H1 (cell line): Measurements from ENCODE around the gene B3GALT5. TPM values are rescaled to one million over a fixed set of nuclear protein-coding genes. Genes with fewer than 3 reads are reported as not detected.

Source experiments
- CTCF ChIA-PET: fragments of 300-600 bp; sonication (Branson Sonifier 250); formaldehyde crosslinking; loops from one replicate; lab custom pipeline; 2021; ENCODE audit not compliant: partially characterized antibody; lab: Charles Lee
- POLR2A ChIA-PET: fragments of 300-600 bp; sonication (Branson Sonifier 250); formaldehyde crosslinking; loops from one replicate; lab custom pipeline; 2021; ENCODE audit warnings: inconsistent platforms; ENCODE audit not compliant: partially characterized antibody; lab: Charles Lee
- DNase-seq, 2 experiments: peaks; one replicate each; pipeline versions ENCODE4 v3.0.0 to v3.0.0-alpha.2; 2010 to 2022; ENCODE audit warnings: low spot score in 2 of 2, low read depth in 1 of 2, mixed read lengths in 1 of 2
- FAIRE-seq: peaks from 2 replicates; lab custom pipeline; 2011; peaks lifted over from hg19 to GRCh38; lab: Jason Lieb, UNC
- H2AFZ ChIP-seq: 2 replicates; pipeline ENCODE4 v1.8.1; 2012; ENCODE audit warnings: low read length, inconsistent platforms
- H2AK5ac ChIP-seq: 2 replicates; pipeline ENCODE4 v1.6.1; 2013; ENCODE audit warnings: low read depth, low read length
- H2BK120ac ChIP-seq: replicated peaks from 2 replicates; pipeline ENCODE3; 2013; ENCODE audit warnings: low read depth, low read length, inconsistent platforms
- H2BK12ac ChIP-seq: 2 replicates; pipeline ENCODE4 v1.6.1; 2013; ENCODE audit warnings: low read depth, low read length
- H2BK15ac ChIP-seq: 2 replicates; pipeline ENCODE4 v1.6.1; 2013; ENCODE audit warnings: low read length
- H2BK20ac ChIP-seq: 2 replicates; pipeline ENCODE4 v1.6.1; 2013; ENCODE audit warnings: low read length
- H2BK5ac ChIP-seq: 2 replicates; pipeline ENCODE4 v1.6.1; 2013; ENCODE audit warnings: low read depth, low read length
- H3K14ac ChIP-seq: 2 replicates; pipeline ENCODE4 v1.6.1; 2013; ENCODE audit warnings: inconsistent platforms; ENCODE audit not compliant: insufficient read length
- H3K18ac ChIP-seq: 2 replicates; pipeline ENCODE4 v1.6.1; 2013; ENCODE audit warnings: low read length; ENCODE audit errors: extremely low read depth
- H3K23ac ChIP-seq: 2 replicates; pipeline ENCODE4 v1.6.1; 2013; ENCODE audit warnings: inconsistent platforms; ENCODE audit not compliant: insufficient read length
- H3K23me2 ChIP-seq: 2 replicates; pipeline ENCODE4 v1.6.1; 2013; ENCODE audit warnings: low read depth, low read length
- H3K27ac ChIP-seq: 2 replicates; pipeline ENCODE4 v1.6.1; 2011; ENCODE audit warnings: low read depth, low read length, inconsistent platforms
- H3K27me3 ChIP-seq, 4 experiments: replicated peaks in 1 of 4; 1 replicate in 1 of 4; 2 replicates in 3 of 4; pipeline versions ENCODE4 v1.6.1 to v1.8.1; 2011 to 2013; ENCODE audit warnings: low read length in 3 of 4, mild to moderate bottlenecking in 3 of 4, inconsistent platforms in 2 of 4, mixed read lengths in 2 of 4, moderate library complexity in 1 of 4; ENCODE audit not compliant: control insufficient read depth in 3 of 4, insufficient read depth in 3 of 4; ENCODE audit errors: extremely low read depth in 1 of 4
- H3K36me3 ChIP-seq, 4 experiments: 2 replicates each; pipeline versions ENCODE4 v1.6.1 to v1.8.1; 2011 to 2013; ENCODE audit warnings: mild to moderate bottlenecking in 4 of 4, low read length in 3 of 4, moderate library complexity in 2 of 4, control low read depth in 1 of 4, inconsistent platforms in 1 of 4; ENCODE audit not compliant: insufficient read depth in 4 of 4, control insufficient read depth in 2 of 4
- H3K4ac ChIP-seq: replicated peaks from 2 replicates; pipeline ENCODE3; 2013; ENCODE audit warnings: low read length, low read depth, mixed read lengths, inconsistent platforms; ENCODE audit not compliant: insufficient read length
- H3K4me1 ChIP-seq, 4 experiments: replicated peaks in 1 of 4; 1 replicate in 1 of 4; 2 replicates in 3 of 4; pipeline versions ENCODE4 v1.6.1 to v1.8.1; 2011 to 2013; ENCODE audit warnings: low read length in 3 of 4, inconsistent platforms in 2 of 4, mixed read lengths in 1 of 4; ENCODE audit not compliant: insufficient read depth in 4 of 4, control insufficient read depth in 3 of 4
- H3K4me2 ChIP-seq, 2 experiments: 2 replicates each; pipeline versions ENCODE4 v1.6.1 to v1.8.1; 2011 to 2013; ENCODE audit warnings: low read depth in 2 of 2, low read length in 2 of 2, control low read depth in 1 of 2, inconsistent platforms in 1 of 2, mild to moderate bottlenecking in 1 of 2; ENCODE audit not compliant: insufficient read depth in 1 of 2
- H3K4me3 ChIP-seq, 4 experiments: fragments of 200-600, 300-600 bp in 1 of 4; sonication (generic), shearing (Covaris generic), sonication (Bioruptor Twin) in 1 of 4; 2 replicates each; pipeline versions ENCODE4 v1.5.1 to v1.8.1; 2011 to 2016; ENCODE audit warnings: low read length in 4 of 4, low read depth in 3 of 4, control low read depth in 2 of 4, inconsistent platforms in 2 of 4, mild to moderate bottlenecking in 2 of 4, mixed read lengths in 1 of 4, moderate library complexity in 1 of 4; ENCODE audit not compliant: insufficient read depth in 2 of 4; ENCODE audit errors: extremely low read depth in 1 of 4
- H3K56ac ChIP-seq: replicated peaks from 2 replicates; pipeline ENCODE3; 2013; ENCODE audit warnings: low read depth, mild to moderate bottlenecking, mixed read lengths, low read length, inconsistent platforms; ENCODE audit not compliant: insufficient read length
- H3K79me1 ChIP-seq: 2 replicates; pipeline ENCODE4 v1.6.1; 2013; ENCODE audit warnings: low read depth, low read length, control low read depth
- H3K79me2 ChIP-seq, 2 experiments: 2 replicates each; pipeline versions ENCODE4 v1.6.1 to v1.8.1; 2012 to 2013; ENCODE audit warnings: low read length in 2 of 2, mild to moderate bottlenecking in 2 of 2, inconsistent platforms in 1 of 2; ENCODE audit not compliant: insufficient read depth in 2 of 2, control insufficient read depth in 1 of 2
- H3K9ac ChIP-seq, 4 experiments: replicated peaks in 1 of 4; 1 replicate in 1 of 4; 2 replicates in 3 of 4; pipeline versions ENCODE4 v1.6.1 to v1.8.1; 2011 to 2013; ENCODE audit warnings: low read depth in 3 of 4, low read length in 3 of 4, control low read depth in 2 of 4, mild to moderate bottlenecking in 2 of 4, moderate library complexity in 2 of 4, inconsistent platforms in 1 of 4; ENCODE audit errors: extremely low read depth in 1 of 4
- H3K9me3 ChIP-seq, 2 experiments: 2 replicates each; pipeline versions ENCODE4 v1.6.1 to v1.8.1; 2012 to 2013; ENCODE audit warnings: mild to moderate bottlenecking in 2 of 2, moderate library complexity in 2 of 2, control low read depth in 1 of 2, inconsistent platforms in 1 of 2, low read depth in 1 of 2, low read length in 1 of 2, mixed read lengths in 1 of 2; ENCODE audit not compliant: insufficient read depth in 2 of 2
- H4K20me1 ChIP-seq, 2 experiments: replicated peaks in 1 of 2; 2 replicates each; pipeline versions ENCODE3 to v1.8.1; 2011 to 2013; ENCODE audit warnings: inconsistent platforms in 2 of 2, low read length in 2 of 2, mild to moderate bottlenecking in 1 of 2; ENCODE audit not compliant: insufficient read depth in 2 of 2, control insufficient read depth in 1 of 2
- H4K5ac ChIP-seq: 2 replicates; pipeline ENCODE4 v1.6.1; 2013; ENCODE audit warnings: low read length, low read depth, mixed read lengths, inconsistent platforms; ENCODE audit not compliant: insufficient read length
- H4K8ac ChIP-seq: 2 replicates; pipeline ENCODE4 v1.8.0; 2013; ENCODE audit warnings: mild to moderate bottlenecking, moderate library complexity, low read length, inconsistent platforms; ENCODE audit not compliant: insufficient read depth; ENCODE audit errors: extremely low read depth
- H4K91ac ChIP-seq: replicated peaks from 2 replicates; pipeline ENCODE3; 2013; ENCODE audit warnings: low read length, mixed read lengths, inconsistent platforms; ENCODE audit not compliant: insufficient read length
- CBX5 ChIP-seq: fragments of 300-800, 300-1000 bp; sonication (generic); IDR thresholded peaks from 2 replicates; pipeline ENCODE4 v1.7.1; 2016; ENCODE audit warnings: antibody characterized with exemption, low read length, low read depth
- EP300 ChIP-seq, 2 experiments: IDR thresholded peaks; 1 replicate in 1 of 2; 2 replicates in 1 of 2; pipeline ENCODE4 v1.6.1; 2011 to 2012; ENCODE audit warnings: low read depth in 2 of 2, low read length in 2 of 2, mild to moderate bottlenecking in 2 of 2, borderline replicate concordance in 1 of 2, inconsistent platforms in 1 of 2, moderate library complexity in 1 of 2
- HDAC6 ChIP-seq: IDR thresholded peaks from one replicate; pipeline ENCODE4 v1.7.1; 2012; ENCODE audit warnings: low read depth, mild to moderate bottlenecking, inconsistent platforms, low read length, moderate library complexity
- NANOG ChIP-seq: IDR thresholded peaks from 2 replicates; pipeline ENCODE4 v1.6.1; 2011; ENCODE audit warnings: low read length, low read depth, mild to moderate bottlenecking, inconsistent platforms; ENCODE audit not compliant: insufficient read depth, poor library complexity, severe bottlenecking
- NRF1 ChIP-seq: IDR thresholded peaks from 2 replicates; pipeline ENCODE4 v1.6.1; 2011; ENCODE audit warnings: mild to moderate bottlenecking, low read depth, low read length, improper control_type of control experiment
- RAD21 ChIP-seq, 2 experiments: IDR thresholded peaks in 1 of 2; conservative IDR thresholded peaks in 1 of 2; 2 replicates each; pipeline ENCODE4 v1.6.1; 2011; ENCODE audit warnings: low read depth in 2 of 2, low read length in 2 of 2, improper control_type of control experiment in 1 of 2, inconsistent platforms in 1 of 2, mild to moderate bottlenecking in 1 of 2, moderate library complexity in 1 of 2
- RBBP5 ChIP-seq: IDR thresholded peaks from 2 replicates; pipeline ENCODE4 v1.7.1; 2012; ENCODE audit warnings: low read depth, mild to moderate bottlenecking, inconsistent platforms, low read length, moderate library complexity, borderline replicate concordance
- SRF ChIP-seq: IDR thresholded peaks from 2 replicates; pipeline ENCODE4 v1.6.1; 2011; ENCODE audit warnings: mild to moderate bottlenecking, low read depth, low read length, moderate library complexity
- USF2 ChIP-seq: IDR thresholded peaks from 2 replicates; pipeline ENCODE4 v1.6.1; 2011; ENCODE audit warnings: low read length, improper control_type of control experiment
- WGBS, 2 experiments: shearing (Covaris generic) in 1 of 2; methylation state at CpG; one replicate each; pipeline versions ENCODE4 v1.1.6 to v1.1.7; 2013 to 2015; ENCODE audit warnings: low lambda C conversion rate in 2 of 2, mixed read lengths in 2 of 2, inconsistent platforms in 1 of 2, low coverage in 1 of 2, missing lambda C conversion rate in 1 of 2; ENCODE audit not compliant: insufficient replicate concordance in 2 of 2, insufficient coverage in 1 of 2, insufficient read length in 1 of 2; ENCODE audit errors: extremely low coverage in 1 of 2, missing lambda C conversion rate in 1 of 2; 5-methylcytosine and 5-hydroxymethylcytosine counted together
- polyA plus RNA-seq, 7 experiments: library from polyadenylated mRNA; depleted of rRNA in 3 of 7; stranded (reverse) in 5 of 7; unstranded in 2 of 7; fragments of >200 nt in 5 of 7; fragments of 200-250 nt in 2 of 7; gene quantifications; 1 replicate in 5 of 7; 2 replicates in 1 of 7; 4 replicates in 1 of 7; pipeline versions ENCODE4 v1.2.1 to v1.2.3, GENCODE V29; 2011 to 2013; ENCODE audit warnings: missing spikeins in 2 of 7, mixed read lengths in 2 of 7
- total RNA-seq: library from RNA; stranded (reverse); fragmentation: NEBNext Ultra II Directional; extraction: Animal tissue kit (Norgen Biotek cat#: 25700); gene quantifications from 2 replicates; pipeline ENCODE4 v1.2.1, GENCODE V29; 2021

B3GALT5 gene
- total and polyA plus RNA-seq, 2 of the 8 experiments (the other 6 are each of a cell fraction or from before 2014, with no cell fraction given): 11.9 to 25.1 TPM

DNA sequence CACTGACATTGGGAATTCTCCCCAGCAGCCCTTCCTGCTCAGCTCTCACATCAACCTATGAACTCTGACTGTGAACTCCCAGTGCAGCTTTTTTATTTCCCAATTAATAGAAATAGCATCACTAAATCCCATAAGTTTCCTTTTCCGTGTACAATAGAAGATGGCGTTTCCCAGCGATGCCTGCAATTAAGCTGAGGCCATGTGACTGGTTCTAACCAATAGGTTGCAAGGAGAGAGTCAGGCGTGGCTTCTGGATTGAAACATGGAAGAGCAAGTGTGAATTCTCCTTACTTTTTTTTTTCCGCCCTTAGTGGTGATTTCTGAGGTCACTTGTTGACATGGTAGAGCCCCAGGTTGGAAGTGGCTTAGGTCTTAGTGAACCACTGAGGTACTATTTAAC is 73.3 kb downstream of the B3GALT5 start:
- H2AK5ac ChIP-seq: no peak overlapping the region
- H3K4me3 ChIP-seq: no peak overlapping the region
- no peaks in the 10 kb centered on the region for H3K79me1 ChIP-seq
- no peak overlapping the region for H3K23ac ChIP-seq
- no peak overlapping the region for H4K8ac ChIP-seq
- H4K91ac ChIP-seq: no peak overlapping the region
- no peak overlapping the region for H3K4ac ChIP-seq
- H3K23me2 ChIP-seq: no peaks in the 10 kb centered on the region; the same call in 1 of the 2 replicates
- H3K36me3 ChIP-seq: peaks cover 0 to 4% (median 0%) of the 10 kb centered on the region in 4 experiments; a peak in 1 of 8 replicates
- POLR2A ChIA-PET: interaction anchor here (0.9 to 1.2 kb wide), 2 partner anchors 10 to 13 kb away, joined by 3 read pairs; no protein-coding TSS in a partner anchor
- H3K18ac ChIP-seq: no peak overlapping the region
- no peak overlapping the region for H2BK15ac ChIP-seq
- H3K27ac ChIP-seq: no peak overlapping the region
- peaks cover 0 to 3% (median under 1%) of the 10 kb centered on the region in 4 experiments; a peak in 3 of 7 replicates for H3K4me1 ChIP-seq
- no peak overlapping the region for H2BK12ac ChIP-seq
- H3K9ac ChIP-seq: no peak overlapping the region
- FAIRE-seq: no peak
- no peak overlapping the region for H2AFZ ChIP-seq
- TF ChIP-seq HDAC6 (no peak), USF2 (no peak), SRF (no peak), NRF1 (no peak), RBBP5 (no peak), NANOG (no peak), CBX5 (no peak), RAD21 (IDR thresholded peaks at IDR 0.05 in 1 of 2, conservative IDR thresholded peaks at IDR 0.05 in 1 of 2; ENCODE audit: low read depth in 2 of 2, low read length in 2 of 2) (no peak), EP300 (IDR thresholded peaks at IDR 0.05; ENCODE audit: borderline replicate concordance in 1 of 2, low read depth in 2 of 2, low read length in 2 of 2) (no peak)
- no peaks in the 10 kb centered on the region for H3K79me2 ChIP-seq
- H2BK20ac ChIP-seq: no peak overlapping the region
- no peak overlapping the region for H2BK120ac ChIP-seq
- no peak overlapping the region for H3K56ac ChIP-seq
- no peak overlapping the region for H3K14ac ChIP-seq
- H4K5ac ChIP-seq: no peak overlapping the region
- peaks cover 2 to 5% of the 10 kb centered on the region in 2 experiments; a peak in 1 of 4 replicates for H3K9me3 ChIP-seq
- no peaks in the 10 kb centered on the region for H3K27me3 ChIP-seq
- H2BK5ac ChIP-seq: no peak overlapping the region
- H4K20me1 ChIP-seq: peaks cover 0 to 1% of the 10 kb centered on the region in 2 experiments
- WGBS, 2 experiments: 97% methylated on average over 5 of the region's 5 CpGs; no CpG with 5 or more reads in 1 of the 2 experiments
- H3K4me2 ChIP-seq: no peak overlapping the region
- CTCF ChIA-PET: interaction anchor here (0.6 to 1.0 kb wide), 4 partner anchors 10 to 983 kb away, joined by 3 to 4 read pairs (median 3); no protein-coding TSS in a partner anchor
- DNase-seq: no peak
